Urinary bladder (tissue), 4 donors: ENCODE results near the gene SLC6A4. TPM values are rescaled to one million over a fixed set of nuclear protein-coding genes. Genes with fewer than 3 reads are reported as not detected.
"Not testable (repeated sequence)": the region's sequence is repeated elsewhere in the genome, so short reads cannot be mapped to it uniquely, and the experiment has no call there.

Experiments
- DNase-seq: peaks from one replicate; pipeline ENCODE4 v3.0.0-alpha.2; 2015; ENCODE audit errors: extremely low spot score
- H3K27ac ChIP-seq: one replicate; pipeline ENCODE4 v1.5.1; 2013; ENCODE audit warnings: low read depth, mild to moderate bottlenecking, moderate library complexity
- H3K36me3 ChIP-seq: one replicate; pipeline ENCODE4 v1.6.1; 2013; ENCODE audit warnings: mild to moderate bottlenecking, moderate library complexity; ENCODE audit not compliant: insufficient read depth
- H3K4me1 ChIP-seq: one replicate; pipeline ENCODE4 v1.6.1; 2013; ENCODE audit warnings: mild to moderate bottlenecking, moderate library complexity; ENCODE audit not compliant: insufficient read depth
- H3K4me3 ChIP-seq: one replicate; pipeline ENCODE4 v1.5.1; 2013; ENCODE audit warnings: low read depth, low read length
- WGBS: extraction: QIAGEN DNeasy Blood & Tissue Kit; methylation state at CpG from one replicate; pipeline ENCODE4 v1.1.7; 2013; 5-methylcytosine and 5-hydroxymethylcytosine counted together
- polyA plus RNA-seq: library from polyadenylated mRNA; stranded (reverse); fragments of 200-250 nt; gene quantifications from one replicate; pipeline ENCODE4 v1.2.3, GENCODE V29; 2013
- total RNA-seq: library from RNA; depleted of rRNA; stranded (reverse); fragments of >200 nt; gene quantifications from one replicate; pipeline ENCODE4 v1.2.3, GENCODE V29; 2014
- donor health status: healthy with polysubstance abuse.
- donor health status: healthy.

Gene SLC6A4
- total and polyA plus RNA-seq, 2 donors: 0.03 to 0.37 TPM

- no peak for DNase-seq
- no peak overlapping the region for H3K27ac ChIP-seq
- WGBS: 60% methylated on average over 6 of the region's 6 CpGs
- H3K36me3 ChIP-seq: no peaks in the 10 kb centered on the region
- H3K4me1 ChIP-seq: no peaks in the 10 kb centered on the region
- no peak overlapping the region for H3K4me3 ChIP-seq
Observed at GRCh38 chr17:30203471-30203981, 32.0 kb downstream of the SLC6A4 start.

DNA sequence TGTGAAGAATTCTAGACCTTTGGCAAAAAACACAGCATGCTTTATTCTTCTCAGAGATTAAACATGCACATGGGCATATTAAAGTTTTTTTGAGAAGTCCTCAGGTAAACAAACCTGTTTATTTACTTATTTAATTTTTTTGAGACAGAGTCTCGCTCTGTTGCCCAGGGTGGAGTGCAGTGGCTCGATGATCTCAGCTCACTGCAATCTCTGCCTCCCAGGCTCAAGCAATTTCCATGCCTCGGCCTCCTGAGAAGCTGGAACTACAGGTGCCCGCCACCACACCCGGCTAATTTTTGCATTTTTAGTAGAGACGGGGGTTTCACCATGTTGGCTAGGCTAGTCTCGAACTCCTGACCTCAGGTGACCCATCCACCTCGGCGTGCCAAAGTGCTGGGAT lies 34.8 kb downstream of the SLC6A4 start:
- not testable (repeated sequence) for H3K4me3 ChIP-seq, H3K4me1 ChIP-seq, H3K27ac ChIP-seq, DNase-seq, H3K36me3 ChIP-seq
- 84% methylated on average over 9 of the region's 9 CpGs for WGBS

DNA sequence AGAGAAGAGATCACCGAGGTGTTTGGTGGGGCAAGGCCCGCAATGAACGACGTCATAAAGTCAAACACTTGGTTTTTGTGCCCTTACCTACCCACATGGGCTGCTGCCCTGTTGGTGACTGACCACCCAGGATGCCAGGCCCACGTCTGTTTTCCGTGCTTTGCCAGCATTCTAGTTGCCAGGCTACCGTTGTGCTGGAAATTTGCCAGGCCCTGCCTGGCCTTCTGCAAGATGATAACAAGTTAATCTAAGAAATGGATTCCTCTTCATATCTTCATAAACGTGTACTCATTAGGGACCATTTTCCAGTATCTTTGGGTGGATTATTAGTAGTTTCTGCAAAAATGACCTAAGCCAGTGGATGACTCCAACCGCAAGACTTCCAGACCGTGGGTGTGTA lies 35.4 kb downstream of the SLC6A4 start:
- no peak overlapping the region for H3K27ac ChIP-seq
- H3K36me3 ChIP-seq: no peaks in the 10 kb centered on the region
- no peak overlapping the region for H3K4me3 ChIP-seq
- no peaks in the 10 kb centered on the region for H3K4me1 ChIP-seq
- no peak for DNase-seq
- 69% methylated on average over 10 of the region's 10 CpGs for WGBS

GRCh38 chr17:30199600-30199999 lies 35.9 kb downstream of the SLC6A4 start:
- Histone ChIP-seq H3K27ac (no peak overlapping the region), H3K4me1 (no peaks in the 10 kb centered on the region), H3K36me3 (no peaks in the 10 kb centered on the region), H3K4me3 (no peak overlapping the region)
- 81% methylated on average over 5 of the region's 5 CpGs for WGBS
- no peak for DNase-seq

DNA sequence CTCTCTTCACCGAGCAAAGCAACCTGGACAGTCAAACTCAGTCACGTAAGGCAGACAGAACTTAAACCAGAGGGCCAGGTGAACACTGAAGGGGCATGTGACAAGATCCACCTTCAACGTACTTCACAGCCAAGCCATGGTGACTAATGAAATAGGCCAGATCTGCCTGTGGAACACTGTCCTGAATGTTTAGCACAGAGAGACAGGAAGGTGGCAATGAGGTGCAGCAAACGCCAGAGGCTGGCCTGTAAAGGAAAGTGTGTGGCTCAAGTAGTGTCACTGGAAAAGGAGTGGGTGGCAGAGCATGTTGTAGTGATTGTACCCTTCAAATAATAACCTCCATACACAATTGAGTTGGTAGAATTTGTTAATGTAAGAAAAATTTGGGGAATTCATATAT lies 38.1 kb downstream of the SLC6A4 start:
- Histone ChIP-seq H3K4me1 (no peaks in the 10 kb centered on the region), H3K4me3 (no peak overlapping the region), H3K36me3 (no peaks in the 10 kb centered on the region), H3K27ac (no peak overlapping the region)
- DNase-seq: no peak
- WGBS: 78% methylated on average over 4 of the region's 4 CpGs

DNA sequence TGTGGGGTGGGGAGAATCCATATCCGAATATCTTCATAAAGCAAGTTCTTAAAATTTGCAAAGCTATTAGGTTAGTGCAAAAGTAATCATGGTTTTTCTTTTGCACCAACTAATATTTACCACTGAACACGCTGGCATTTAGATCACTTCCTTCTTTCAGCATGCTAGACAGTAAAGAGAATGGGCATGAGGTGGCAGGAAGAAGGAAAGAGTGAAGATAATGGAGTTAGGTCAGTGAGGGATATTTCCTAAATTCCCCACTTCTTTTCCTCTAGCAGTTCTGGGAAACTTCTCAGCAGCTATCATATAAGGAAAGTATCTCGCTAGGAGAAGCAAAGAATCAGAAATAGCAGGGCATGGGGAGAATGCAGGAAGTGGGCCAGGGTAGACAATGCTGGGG lies 39.0 kb downstream of the SLC6A4 start:
- no peak overlapping the region for H3K4me3 ChIP-seq
- 72% methylated on average over 3 of the region's 3 CpGs for WGBS
- no peaks in the 10 kb centered on the region for H3K36me3 ChIP-seq
- no peak overlapping the region for H3K27ac ChIP-seq
- no peaks in the 10 kb centered on the region for H3K4me1 ChIP-seq
- no peak for DNase-seq

DNA sequence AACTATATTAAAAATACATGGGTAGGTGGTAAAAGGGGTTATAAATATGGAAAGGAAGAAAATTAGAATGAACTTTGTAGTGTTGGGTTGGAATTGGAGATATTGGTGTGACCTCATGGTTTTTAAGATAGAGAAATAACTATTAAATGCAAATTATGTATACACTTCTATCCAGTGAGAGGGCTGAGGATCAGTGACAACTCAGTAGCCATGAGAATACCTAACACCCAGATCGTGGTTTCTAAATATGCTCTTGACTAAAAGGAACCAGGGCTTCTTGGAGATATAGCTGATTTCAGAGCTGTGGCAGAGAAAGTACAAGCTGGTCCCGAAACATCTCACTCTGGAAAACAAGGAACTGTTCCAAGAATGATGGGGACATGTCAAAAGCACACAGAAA lies 44.4 kb downstream of the SLC6A4 start:
- H3K27ac ChIP-seq: no peak overlapping the region
- no peaks in the 10 kb centered on the region for H3K4me1 ChIP-seq
- H3K4me3 ChIP-seq: no peak overlapping the region
- no peak for DNase-seq
- no peaks in the 10 kb centered on the region for H3K36me3 ChIP-seq
- WGBS: 79% methylated on average over 2 of the region's 2 CpGs

DNA sequence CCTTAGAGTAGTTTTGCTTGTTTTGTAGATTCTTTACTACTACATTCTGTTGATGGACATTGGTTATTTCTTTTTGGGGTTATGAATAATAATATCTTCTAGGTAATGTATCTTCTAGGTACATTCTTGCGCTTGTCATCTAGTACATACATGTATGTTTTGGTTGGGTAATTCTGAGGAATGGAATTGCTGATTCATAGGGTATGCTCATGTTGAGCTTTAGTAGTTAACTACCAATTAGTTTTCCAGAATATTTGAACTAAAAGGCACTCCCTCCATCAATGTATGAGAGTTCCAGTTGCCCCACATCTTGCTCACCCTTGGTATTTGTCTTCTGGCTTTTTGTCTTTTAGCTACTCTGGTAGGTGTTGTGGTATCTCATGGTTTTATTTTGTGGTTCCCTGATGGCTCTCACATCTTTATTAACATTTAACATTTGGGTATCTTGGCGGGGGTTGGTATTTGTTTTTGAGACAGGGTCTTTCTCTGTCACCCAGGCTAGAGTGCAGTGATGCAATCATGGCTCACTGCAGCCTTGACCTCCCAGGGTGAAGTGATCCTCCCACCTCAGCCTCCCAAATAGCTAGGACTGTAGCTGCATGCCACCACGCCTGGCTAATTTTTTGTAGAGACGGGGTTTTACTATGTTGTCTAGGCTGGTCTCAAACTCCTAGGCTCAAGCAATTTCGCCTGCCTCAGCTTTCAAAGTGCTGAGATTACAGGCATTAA lies 47.1 kb downstream of the SLC6A4 start:
- no peak for DNase-seq
- H3K36me3 ChIP-seq: no peaks in the 10 kb centered on the region
- H3K27ac ChIP-seq: no peak overlapping the region
- H3K4me3 ChIP-seq: no peak overlapping the region
- 95% methylated on average over 5 of the region's 5 CpGs for WGBS
- no peaks in the 10 kb centered on the region for H3K4me1 ChIP-seq

GRCh38 chr17:30187573-30187972 lies 47.9 kb downstream of the SLC6A4 start:
- Histone ChIP-seq H3K27ac (peak overlapping the region; percentile 23), H3K36me3 (no peaks in the 10 kb centered on the region)
- 84% methylated on average over 2 of the region's 2 CpGs for WGBS

DNA sequence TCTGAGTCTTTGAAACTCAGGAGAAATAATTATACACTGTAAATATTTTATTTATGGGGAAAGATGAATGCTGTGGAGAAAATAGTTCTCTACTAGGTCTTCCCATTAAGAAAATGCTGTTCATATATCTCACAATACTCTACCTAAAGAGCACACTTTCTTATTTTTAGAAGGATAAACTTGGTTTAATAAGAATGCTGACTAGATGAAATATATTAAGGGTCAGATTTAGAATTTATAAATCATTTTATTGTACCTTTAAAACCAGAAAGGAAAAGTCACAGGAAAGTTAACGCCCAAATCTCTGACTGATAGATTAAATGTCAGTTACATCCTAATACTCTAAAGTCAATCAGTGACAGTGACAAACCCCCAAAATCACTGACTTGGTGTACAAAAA lies 48.7 kb downstream of the SLC6A4 start:
- Histone ChIP-seq H3K27ac (no peak overlapping the region), H3K4me3 (no peak overlapping the region), H3K36me3 (no peaks in the 10 kb centered on the region), H3K4me1 (no peaks in the 10 kb centered on the region)
- WGBS: 87% methylated on average over 1 of the region's 1 CpG
- no peak for DNase-seq

More at GRCh38 chr17:30187573-30187972, 47.9 kb downstream of the SLC6A4 start:
- DNase-seq: no peak
- no peaks in the 10 kb centered on the region for H3K4me1 ChIP-seq
- H3K4me3 ChIP-seq: no peak overlapping the region

DNA sequence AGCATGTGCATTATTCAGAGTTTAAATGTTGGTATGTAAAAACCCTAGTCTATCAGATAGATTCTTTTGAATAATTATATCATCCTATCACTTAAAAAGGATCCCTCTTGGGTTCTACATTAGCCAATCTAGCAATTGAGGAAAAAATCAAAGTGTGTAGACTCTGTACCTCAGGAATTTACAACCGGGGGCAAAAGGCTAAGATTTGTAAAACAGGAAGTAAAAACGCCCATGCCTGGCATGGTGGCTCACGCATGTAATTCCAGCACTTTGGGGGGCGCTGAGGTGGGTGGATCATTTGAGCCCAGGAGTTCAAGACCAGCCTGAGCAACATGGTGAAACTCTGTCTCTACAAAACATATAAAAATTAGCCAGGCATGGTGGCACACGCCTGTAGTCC lies 58.6 kb downstream of the SLC6A4 start:
- Histone ChIP-seq H3K4me1 (no peaks in the 10 kb centered on the region), H3K27ac (no peak overlapping the region), H3K36me3 (no peaks in the 10 kb centered on the region), H3K4me3 (no peak overlapping the region)
- WGBS: 93% methylated on average over 5 of the region's 5 CpGs
- no peak for DNase-seq

DNA sequence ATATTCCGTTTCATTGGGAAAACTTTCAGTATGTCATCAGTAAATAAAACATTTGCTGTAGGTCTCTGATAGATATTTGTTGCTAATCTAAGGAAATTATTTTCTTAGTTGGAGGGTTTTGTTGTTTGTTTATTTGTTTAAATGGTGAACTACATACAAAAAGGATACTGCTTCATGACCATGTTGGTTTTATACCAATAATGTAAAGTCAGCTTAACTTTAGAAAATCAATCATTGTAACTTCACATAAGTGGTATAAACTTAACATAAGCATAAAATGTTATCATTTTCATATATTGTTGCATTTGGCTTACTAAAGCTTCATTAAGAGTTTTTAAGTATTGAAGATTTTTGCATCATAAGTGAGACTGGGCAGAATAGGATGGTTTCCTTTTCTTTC lies 60.9 kb downstream of the SLC6A4 start:
- Histone ChIP-seq H3K27ac (no peak overlapping the region), H3K36me3 (no peaks in the 10 kb centered on the region), H3K4me1 (no peaks in the 10 kb centered on the region), H3K4me3 (no peak overlapping the region)
- WGBS: 94% methylated on average over 1 of the region's 1 CpG
- no peak for DNase-seq

DNA sequence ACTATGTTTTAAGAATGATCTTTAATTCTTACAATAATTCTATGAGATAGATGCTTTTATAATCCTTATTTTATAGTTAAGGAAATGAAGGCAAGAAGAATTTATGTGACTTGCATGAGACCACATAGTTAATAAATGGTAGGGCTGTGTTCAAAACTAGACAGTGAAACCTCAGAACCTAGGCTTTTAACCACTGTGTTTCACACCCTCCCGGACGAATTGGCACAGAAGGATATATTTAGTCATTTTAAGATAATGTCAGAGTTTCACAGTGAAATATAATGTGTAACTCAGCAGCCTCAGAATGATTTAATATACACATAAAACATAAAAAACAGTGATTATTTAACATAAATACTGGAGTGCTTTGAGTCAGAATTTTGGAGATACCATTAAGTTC lies 61.8 kb downstream of the SLC6A4 start:
- Histone ChIP-seq H3K4me3 (no peak overlapping the region), H3K27ac (no peak overlapping the region), H3K36me3 (no peaks in the 10 kb centered on the region), H3K4me1 (no peaks in the 10 kb centered on the region)
- WGBS: 62% methylated on average over 2 of the region's 2 CpGs
- no peak for DNase-seq

DNA sequence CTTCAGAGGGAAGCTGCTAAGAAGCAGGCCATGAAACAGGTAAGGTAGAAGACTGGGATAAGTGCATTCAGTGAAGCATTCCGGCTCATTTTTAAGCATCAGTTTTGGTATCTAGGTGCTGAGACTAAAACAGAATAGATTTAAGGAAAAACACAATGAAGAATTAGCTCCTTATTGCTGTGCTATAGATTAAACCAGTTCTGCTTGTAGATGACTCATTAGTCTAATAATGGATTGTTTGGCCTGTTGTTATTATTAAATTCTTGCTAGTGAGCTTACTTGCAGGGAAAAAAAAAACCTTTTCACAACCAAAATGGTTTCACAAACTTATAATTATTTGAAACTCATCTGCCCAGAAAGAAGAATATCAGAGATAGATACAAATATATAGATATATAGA lies 62.9 kb downstream of the SLC6A4 start:
- Histone ChIP-seq H3K27ac (no peak overlapping the region), H3K4me3 (no peak overlapping the region), H3K36me3 (no peaks in the 10 kb centered on the region), H3K4me1 (no peaks in the 10 kb centered on the region)
- WGBS: 90% methylated on average over 1 of the region's 1 CpG
- DNase-seq: no peak
